Measurements from ENCODE around the gene ALAS1.
A peak's percentile ranks its signal among the peaks of the same experiment; 100 is the strongest.

Gene ALAS1

GRCh38 chr3:52248816-52249547 lies 51.0 kb downstream of the ALAS1 start:
- DNase-seq (ENCODE audit: low spot score): peak; percentile 67

GRCh38 chr3:52249683-52250082 lies 51.7 kb downstream of the ALAS1 start:
- DNase-seq (ENCODE audit: low spot score): no peak

GRCh38 chr3:52250122-52250521 lies 52.2 kb downstream of the ALAS1 start:
- no peak for DNase-seq (ENCODE audit: low spot score)

- DNase-seq (ENCODE audit: low spot score): no peak
Measured at GRCh38 chr3:52253314-52254304, 55.6 kb downstream of the ALAS1 start.

- no peak for DNase-seq (ENCODE audit: low spot score)
Measured at GRCh38 chr3:52254608-52255007, 56.6 kb downstream of the ALAS1 start.

- DNase-seq (ENCODE audit: low spot score): no peak
Measured at GRCh38 chr3:52256159-52256558, 58.2 kb downstream of the ALAS1 start.

- DNase-seq (ENCODE audit: low spot score): no peak
Measured at GRCh38 chr3:52256622-52257021, 58.7 kb downstream of the ALAS1 start.

- no peak for DNase-seq (ENCODE audit: low spot score)
Measured at GRCh38 chr3:52257911-52258310, 60.0 kb downstream of the ALAS1 start.

- DNase-seq (ENCODE audit: low spot score): no peak
Measured at GRCh38 chr3:52259035-52259434, 61.1 kb downstream of the ALAS1 start.

- no peak for DNase-seq (ENCODE audit: low spot score)
Measured at GRCh38 chr3:52259448-52259847, 61.5 kb downstream of the ALAS1 start.

- DNase-seq (ENCODE audit: low spot score): no peak
Measured at GRCh38 chr3:52262447-52262846, 64.5 kb downstream of the ALAS1 start.

Measured in SK-N-DZ (cell line).